Measurements from ENCODE around the gene CANT1. TPM values are rescaled to one million over a fixed set of nuclear protein-coding genes. Genes with fewer than 3 reads are reported as not detected.

Gene CANT1
- total RNA-seq (2014; rRNA removed; shearing (Covaris generic)), result 62.9 and 81.9 TPM in 2 replicates

DNA sequence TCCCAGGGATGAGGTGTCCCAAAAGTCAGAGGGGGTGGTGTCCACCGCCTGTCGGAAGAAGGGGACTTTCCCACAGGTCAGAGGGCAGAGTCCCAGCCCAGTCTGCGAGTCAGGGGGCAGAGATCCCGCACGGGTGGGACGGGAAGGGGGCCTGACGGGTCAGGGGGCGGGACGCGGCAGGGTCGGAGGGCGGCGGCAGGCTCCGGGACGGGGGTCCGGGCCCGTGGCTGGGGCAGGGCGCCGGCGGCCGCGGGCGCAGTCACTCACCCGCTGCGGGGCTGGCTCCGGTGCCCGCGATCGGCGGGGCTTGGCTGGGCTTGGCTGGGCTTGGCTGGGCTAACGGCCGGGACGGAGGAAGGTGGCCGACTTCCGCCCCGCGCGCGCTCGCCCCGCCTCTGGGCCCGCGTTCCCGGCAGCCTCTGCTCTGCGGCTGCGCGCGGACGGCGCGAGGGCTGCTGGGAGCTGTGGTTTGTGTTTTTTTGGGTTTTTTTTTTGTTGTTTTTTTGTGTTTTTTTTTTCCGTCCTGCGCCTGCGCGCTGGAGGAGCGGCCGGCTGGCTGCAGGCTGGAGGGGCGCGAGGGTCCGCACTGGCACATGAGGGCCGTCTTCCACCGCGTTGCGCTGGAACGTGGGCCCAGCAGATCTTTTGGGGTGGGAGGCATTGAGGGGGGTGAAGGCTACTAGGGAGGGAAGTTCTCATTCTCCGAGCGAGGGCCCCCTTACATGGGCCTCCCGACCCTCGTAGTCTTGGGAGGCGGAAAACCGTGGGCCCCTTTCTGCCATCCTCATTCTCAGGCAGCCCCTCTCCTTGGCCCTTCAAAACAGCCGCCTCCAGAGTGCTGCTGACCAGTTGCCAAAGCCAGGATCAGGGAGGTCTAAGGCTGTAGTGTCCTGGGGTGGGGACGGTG, at the start of gene CANT1:
TSS of gene CANT1 (minus strand) at position 368 of the 907 bp plus-strand sequence. CDS start 12,142 bp downstream, outside the sequence.
- peak; percentile 95 for DNase-seq (ENCODE audit: low read depth)

DNA sequence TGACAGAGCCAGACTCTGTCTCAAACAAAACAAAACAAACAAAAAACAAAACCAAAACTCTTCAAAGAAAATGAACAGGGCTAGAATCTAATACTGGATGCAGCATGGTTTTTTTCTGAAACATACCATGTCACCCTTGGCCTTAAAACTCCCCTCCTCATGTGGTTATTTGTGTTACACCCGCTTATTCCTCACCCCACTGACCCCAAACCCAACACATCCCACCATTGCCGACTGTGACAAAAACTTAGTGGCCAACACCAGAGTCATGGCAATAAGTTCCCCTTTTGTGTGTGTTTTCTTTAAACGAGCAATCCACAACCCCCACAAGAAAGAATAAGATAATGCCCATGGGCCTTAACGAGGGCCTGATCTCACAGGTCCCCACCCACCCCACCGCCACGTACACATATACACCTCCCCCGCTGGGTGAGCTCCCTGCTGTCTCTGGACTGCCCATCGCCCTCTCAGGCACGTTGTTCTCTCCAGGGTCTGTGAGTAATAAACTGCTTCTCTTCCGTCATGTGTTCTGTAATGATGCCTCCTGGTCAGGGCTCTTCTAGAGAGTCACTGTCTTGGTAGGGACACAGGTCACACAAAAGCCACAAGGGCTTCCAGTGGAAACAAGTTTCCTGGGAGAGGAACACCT, 48.3 kb upstream of the CANT1 start:
- DNase-seq (ENCODE audit: low read depth), result no peak

DNA sequence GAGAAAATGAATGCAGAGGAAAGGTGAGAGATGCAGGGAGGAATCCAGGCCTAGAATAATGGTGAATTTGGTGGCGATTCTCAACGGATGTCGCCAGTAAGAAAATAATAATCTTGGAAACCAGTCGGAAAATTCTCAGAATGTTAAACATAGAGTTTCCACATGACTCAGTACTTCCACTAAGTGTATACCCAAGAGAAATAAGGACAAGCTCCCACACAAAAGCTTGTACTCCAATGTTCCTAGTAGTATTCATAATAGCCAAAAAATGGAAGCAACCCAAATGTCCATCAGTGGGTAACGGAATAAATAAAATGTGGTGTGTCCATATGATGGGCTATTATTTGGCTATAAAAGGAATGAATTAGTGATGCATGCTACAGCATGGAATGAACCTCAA, 45.6 kb upstream of the CANT1 start:
- DNase-seq (ENCODE audit: low read depth), result no peak

DNA sequence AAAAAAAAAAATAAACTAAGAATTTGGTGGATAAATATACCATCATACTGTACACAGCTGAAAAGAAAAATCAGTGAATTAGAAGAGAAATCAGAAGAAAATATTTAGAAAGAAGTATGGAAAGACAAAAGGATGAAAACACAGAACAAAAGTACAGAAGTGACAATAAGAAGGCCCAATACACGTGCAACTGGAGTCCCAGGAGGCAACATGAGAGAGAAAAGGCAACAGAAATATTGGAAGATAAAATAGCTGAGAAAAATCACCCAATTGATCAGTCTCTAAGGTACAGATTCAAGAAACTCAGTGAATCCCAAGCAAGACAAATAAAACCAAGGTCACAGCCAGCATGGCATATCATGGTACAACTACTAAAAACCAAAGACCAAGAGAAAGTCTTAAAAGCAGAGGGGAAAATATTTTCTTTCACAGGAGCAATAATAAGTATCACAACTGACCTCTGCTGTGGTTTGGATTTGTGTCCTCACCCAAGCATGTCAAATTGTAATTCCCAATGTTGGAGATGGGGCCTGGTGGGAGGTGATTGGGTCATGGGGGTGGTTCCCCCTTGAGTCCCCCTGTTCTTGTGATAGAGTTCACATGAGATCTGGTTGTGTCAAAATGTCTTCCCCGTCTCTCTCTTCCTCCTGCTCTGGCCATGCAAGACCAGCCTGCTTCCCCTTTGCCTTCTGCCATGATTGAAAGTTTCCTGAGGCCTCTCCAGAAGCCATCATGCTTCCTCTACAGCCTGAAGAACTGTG, 44.8 kb upstream of the CANT1 start:
- no peak for DNase-seq (ENCODE audit: low read depth)

DNA sequence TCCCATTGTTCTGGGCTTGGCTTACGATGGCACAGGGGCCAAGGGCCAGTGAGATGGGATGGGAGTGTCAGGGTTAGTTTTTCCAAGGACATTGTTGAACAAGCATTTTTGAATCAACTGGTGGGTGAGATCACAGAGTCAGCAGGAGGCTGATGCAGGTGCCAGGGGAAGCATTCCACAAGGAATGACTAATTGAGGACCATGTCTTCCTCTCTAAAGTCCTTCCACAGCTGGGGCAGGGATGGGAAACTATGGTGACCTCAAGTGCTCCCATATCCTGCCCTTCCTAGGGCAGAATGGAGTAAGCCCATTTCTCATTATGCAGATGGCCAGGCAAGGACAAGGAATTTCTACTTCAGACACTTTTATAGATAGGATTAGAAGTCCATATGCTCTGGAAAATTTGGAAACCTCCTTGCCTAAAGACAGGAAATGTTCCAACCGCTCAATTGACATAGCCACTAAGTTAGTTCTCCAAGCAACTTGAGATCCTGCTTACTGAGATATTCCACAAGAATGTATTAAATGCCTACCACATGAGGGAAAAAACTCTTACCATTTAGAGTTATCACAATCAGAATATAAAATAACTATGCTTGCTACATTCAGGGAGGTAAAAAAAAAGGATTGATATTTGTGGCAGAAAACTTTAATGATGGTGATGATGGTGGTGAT, 43.8 kb upstream of the CANT1 start:
- DNase-seq (ENCODE audit: low read depth), result peak; percentile 66

DNA sequence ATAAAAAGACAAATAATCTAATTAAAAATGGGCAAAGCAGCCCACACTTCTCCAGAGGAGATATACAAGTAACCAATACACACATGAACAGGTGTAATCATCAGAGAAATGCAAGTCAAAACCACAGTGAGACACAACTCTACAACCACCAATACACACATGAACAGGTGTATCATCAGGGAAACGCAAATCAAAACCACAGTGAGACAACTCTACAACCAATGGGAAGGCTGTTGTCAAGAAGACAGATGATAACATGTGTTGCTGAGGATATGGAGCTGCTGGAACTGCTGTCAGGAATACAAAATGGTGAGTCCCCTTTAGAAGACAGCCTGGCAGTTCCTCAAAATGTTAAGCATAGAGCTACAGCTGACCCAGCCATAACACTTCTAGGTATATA, 42.6 kb upstream of the CANT1 start:
- no peak for DNase-seq (ENCODE audit: low read depth)

DNA sequence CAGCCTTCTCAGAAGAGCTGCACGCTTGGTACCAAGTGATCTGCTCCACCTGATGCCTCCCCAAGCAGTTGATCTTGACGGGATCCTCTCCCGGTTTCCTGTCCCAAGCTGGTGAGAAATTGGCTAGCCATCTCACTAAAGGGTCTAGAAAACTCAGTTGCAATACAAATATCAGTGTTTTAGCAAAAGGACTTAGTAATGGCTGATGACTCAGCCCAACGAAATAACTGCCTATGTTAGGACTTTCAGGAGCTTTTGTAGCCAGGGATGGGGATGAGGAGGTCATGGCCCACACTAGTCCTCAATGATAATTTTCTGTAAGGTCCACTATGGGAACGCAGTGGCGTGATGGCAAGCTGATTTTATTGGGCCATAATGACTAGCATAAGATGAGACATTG, 41.7 kb upstream of the CANT1 start:
- DNase-seq (ENCODE audit: low read depth), result no peak

DNA sequence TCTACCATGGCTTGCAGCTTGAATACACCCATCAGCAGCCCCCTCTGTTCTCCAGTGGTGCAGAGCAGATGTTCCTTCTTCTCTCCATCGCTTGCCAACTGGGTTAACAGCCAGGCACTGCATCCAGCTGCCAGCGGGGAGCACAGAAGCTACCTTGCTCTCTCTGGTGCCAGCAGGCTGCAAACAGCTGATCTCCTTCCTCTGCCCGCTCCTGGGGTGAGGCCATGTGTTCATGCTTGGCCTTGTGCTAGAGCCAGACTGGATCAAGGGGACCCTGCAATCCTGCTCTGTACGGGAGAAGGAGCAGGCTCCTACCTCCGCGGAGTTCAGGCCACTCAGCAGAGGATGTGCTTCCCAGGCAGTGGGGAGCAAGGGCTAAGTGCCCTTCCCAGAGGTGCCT, 41.0 kb upstream of the CANT1 start:
- DNase-seq (ENCODE audit: low read depth), result no peak

DNA sequence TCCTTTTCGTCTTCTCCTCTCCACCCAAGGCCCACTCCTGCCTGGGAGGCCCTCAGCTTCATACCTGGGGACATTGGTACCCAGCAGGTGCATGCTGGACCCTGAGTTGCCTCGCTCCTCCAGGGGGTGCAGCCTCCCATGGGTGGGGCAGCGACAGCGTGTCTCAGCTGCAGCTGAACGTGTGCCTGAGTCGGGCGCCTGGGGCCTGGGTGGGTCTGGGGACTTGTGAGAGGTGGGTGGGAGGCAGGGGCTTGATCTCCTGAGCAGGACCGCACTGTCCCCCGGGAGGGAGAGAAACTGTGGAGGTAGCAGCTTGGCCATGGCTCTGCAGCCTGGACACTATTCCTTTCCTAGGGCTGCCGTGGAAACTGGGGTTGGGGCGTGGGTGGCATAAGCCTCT, 40.3 kb upstream of the CANT1 start:
- no peak for DNase-seq (ENCODE audit: low read depth)

DNA sequence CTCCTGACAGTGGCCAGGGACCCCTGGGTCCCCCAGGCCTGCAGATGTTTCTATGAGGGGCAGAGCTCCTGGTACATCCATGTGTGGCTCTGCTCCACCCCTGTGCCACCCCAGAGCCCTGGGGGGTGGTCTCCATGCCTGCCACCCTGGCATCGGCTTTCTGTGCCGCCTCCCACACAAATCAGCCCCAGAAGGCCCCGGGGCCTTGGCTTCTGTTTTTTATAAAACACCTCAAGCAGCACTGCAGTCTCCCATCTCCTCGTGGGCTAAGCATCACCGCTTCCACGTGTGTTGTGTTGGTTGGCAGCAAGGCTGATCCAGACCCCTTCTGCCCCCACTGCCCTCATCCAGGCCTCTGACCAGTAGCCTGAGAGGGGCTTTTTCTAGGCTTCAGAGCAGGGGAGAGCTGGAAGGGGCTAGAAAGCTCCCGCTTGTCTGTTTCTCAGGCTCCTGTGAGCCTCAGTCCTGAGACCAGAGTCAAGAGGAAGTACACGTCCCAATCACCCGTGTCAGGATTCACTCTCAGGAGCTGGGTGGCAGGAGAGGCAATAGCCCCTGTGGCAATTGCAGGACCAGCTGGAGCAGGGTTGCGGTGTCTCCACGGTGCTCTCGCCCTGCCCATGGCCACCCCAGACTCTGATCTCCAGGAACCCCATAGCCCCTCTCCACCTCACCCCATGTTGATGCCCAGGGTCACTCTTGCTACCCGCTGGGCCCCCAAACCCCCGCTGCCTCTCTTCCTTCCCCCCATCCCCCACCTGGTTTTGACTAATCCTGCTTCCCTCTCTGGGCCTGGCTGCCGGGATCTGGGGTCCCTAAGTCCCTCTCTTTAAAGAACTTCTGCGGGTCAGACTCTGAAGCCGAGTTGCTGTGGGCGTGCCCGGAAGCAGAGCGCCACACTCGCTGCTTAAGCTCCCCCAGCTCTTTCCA, 39.5 kb upstream of the CANT1 start:
- no peak for DNase-seq (ENCODE audit: low read depth)

DNA sequence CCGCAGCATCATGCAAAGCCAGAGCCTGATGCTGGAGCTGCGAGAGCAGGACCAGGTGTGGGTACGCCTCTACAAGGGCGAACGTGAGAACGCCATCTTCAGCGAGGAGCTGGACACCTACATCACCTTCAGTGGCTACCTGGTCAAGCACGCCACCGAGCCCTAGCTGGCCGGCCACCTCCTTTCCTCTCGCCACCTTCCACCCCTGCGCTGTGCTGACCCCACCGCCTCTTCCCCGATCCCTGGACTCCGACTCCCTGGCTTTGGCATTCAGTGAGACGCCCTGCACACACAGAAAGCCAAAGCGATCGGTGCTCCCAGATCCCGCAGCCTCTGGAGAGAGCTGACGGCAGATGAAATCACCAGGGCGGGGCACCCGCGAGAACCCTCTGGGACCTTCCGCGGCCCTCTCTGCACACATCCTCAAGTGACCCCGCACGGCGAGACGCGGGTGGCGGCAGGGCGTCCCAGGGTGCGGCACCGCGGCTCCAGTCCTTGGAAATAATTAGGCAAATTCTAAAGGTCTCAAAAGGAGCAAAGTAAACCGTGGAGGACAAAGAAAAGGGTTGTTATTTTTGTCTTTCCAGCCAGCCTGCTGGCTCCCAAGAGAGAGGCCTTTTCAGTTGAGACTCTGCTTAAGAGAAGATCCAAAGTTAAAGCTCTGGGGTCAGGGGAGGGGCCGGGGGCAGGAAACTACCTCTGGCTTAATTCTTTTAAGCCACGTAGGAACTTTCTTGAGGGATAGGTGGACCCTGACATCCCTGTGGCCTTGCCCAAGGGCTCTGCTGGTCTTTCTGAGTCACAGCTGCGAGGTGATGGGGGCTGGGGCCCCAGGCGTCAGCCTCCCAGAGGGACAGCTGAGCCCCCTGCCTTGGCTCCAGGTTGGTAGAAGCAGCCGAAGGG, 38.6 kb upstream of the CANT1 start:
- no peak for DNase-seq (ENCODE audit: low read depth)

DNA sequence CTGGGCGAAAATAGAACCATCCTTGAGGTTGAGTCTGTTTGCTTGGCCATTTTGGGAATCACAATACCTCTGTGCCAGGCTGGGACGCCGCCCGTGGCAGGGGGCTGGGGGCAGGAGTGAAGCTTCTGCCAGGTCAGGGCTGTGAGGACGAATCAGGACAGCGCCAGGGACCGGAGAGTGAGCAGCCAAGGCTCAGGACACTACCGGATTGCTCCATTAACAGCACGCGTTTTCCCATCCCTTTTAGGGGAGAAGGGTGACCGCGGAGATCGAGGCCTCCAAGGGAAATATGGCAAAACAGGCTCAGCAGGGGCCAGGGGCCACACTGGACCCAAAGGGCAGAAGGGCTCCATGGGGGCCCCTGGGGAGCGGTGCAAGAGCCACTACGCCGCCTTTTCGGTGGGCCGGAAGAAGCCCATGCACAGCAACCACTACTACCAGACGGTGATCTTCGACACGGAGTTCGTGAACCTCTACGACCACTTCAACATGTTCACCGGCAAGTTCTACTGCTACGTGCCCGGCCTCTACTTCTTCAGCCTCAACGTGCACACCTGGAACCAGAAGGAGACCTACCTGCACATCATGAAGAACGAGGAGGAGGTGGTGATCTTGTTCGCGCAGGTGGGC, 37.8 kb upstream of the CANT1 start:
- no peak for DNase-seq (ENCODE audit: low read depth)

DNA sequence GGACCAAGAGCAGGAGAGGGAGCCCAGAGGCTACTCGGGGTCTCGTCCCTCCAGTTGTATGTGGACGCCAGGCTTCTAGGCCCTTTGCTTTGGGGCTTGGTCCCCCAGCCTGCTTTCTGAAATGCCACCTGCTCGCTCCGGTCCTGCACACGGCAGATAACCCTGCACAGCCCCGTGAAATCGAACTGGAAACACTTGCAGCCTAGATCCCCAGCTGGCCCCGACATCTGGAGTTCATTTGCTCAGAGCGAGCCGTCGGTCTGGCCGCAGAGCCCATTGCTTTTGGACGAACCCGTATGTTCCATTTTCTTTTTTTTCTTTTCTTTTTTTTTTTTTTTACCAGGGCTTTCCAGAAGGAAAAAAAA, 37.3 kb upstream of the CANT1 start:
- no peak for DNase-seq (ENCODE audit: low read depth)

DNA sequence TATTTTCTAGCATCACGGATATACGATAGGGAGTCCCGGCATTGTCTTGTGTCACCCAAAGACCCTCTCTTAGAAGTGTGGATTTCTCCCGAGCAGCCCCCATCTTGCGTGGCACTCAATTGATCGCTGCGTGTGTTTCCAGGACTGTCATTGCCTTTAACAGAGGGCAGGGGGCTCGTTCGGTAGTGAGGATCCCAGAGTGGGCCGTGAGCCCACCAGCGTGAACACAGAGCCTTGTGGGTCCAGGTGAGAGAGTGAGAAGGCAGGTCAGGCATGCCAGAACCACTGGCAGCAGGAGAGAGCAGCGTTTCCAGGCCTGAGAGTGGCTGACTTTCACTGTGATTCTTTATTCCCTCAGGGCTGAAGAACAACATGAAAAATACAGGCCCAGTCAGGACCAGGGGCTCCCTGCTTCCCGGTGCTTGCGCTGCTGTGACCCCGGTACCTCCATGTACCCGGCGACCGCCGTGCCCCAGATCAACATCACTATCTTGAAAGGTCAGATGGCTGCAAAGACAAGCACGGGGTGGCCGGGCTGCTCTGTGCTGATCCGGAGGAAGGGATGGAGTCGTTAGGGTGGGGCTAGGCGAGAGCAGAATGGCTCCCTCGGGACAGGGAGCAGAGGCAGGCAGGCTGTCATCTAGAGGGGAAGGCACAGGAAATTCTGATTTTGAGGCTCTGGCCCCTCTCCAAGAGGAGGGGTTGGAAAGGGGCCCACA, 36.8 kb upstream of the CANT1 start:
- no peak for DNase-seq (ENCODE audit: low read depth)

DNA sequence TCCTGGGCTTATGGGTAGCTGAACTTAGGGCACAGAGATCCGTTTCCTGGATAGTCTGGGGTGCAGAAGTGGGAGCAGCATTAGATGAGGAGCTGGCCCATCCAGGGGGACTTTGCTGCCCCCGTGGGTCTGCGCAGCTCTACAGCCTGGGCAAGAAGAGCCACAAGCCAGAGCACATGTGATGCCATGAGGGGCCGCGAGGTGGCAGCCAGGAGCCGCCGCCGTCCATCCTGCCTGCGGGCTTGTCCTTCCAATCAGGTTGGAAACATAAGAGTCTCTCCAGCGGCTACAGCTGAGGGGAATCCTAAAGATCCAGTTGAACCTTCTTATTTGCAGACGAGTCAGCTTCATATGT, 36.3 kb upstream of the CANT1 start:
- peak; percentile 81 for DNase-seq (ENCODE audit: low read depth)

DNA sequence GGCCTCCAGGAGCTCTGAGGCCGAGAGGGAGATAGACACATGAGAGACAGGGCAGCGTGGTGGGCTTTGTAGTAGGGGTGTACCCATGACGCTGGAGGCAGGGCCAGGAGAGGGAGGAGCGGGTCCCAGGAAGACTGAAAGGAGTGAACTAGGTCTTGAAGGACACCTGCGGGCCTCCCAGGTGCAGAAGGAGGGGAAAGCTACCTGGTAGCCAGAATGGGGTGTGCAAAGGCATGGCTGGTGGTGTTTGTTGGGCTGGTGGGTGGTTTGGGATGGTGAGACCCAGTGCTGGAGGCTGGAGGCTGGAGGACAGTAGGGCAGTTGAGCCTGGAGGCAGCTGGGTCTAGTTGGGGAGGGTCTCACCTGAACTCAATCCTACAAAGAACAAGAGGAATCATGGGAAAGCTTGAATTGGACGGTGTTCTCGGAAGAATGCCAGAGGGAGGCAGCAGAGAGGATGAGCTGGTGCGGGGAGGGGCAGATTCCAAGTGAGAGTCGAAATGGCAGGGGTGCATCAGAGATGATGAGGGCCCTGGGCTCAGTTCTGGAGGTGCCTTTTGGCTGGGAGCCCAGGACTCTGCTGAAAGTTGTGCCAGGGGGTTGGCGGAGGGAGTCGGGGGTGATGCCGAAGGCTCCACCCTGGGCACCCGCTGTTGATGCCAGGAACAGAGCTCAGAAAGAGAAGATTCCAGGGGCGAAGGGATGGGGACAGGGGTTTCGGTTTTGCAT, 35.6 kb upstream of the CANT1 start:
- DNase-seq (ENCODE audit: low read depth), result no peak

DNA sequence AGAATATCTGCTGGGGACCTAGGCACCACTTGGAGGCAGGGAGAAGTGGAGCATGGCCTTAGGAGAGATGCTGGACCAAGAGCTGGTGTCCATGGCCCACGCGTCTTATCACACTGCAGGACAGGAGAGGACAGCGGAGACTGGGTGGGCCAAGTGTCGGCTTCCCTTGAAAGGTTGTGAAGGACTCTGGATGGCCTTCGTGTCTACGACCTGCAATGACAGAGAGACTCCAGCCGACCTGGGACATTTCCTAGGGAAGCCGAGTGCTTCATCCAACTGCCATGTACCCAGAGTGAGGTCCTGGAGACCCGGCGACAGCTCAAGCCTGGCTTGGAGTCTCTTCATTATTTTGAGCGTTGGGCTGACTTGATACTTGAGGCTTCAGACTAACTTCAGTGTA, 34.9 kb upstream of the CANT1 start:
- DNase-seq (ENCODE audit: low read depth), result no peak

DNA sequence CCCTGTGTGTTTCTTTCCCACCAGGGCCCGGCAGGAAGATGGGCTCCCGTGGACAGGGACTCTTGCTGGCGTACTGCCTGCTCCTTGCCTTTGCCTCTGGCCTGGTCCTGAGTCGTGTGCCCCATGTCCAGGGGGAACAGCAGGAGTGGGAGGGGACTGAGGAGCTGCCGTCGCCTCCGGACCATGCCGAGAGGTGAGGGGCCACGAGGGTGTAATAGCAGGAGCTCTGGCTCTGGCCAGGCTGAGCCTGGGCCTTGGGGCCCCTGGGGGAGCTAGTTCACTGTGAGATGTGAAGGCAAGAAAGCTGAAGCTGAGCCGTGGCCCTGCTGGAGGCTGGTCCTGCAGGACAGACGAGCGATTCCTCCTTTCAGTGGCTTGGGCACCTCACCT, 34.4 kb upstream of the CANT1 start:
- DNase-seq (ENCODE audit: low read depth), result no peak

Measured in Daoy (cell line).